K562 (cell line): Measurements from ENCODE around the gene VPREB1. TPM values are rescaled to one million over a fixed set of nuclear protein-coding genes. Genes with fewer than 3 reads are reported as not detected.

Experiments used
- BRD9 ChIP-seq: fragments of 450-650 bp; IDR thresholded peaks from 2 replicates; pipeline ENCODE4 v1.6.1; 2018; ENCODE audit warnings: low read depth; ENCODE audit not compliant: partially characterized antibody
- ERF ChIP-seq: fragments of 450-650 bp; formaldehyde crosslinking; IDR thresholded peaks from 2 replicates; pipeline ENCODE4 v1.4.0; 2020; ENCODE audit warnings: mild to moderate bottlenecking, mixed read lengths
- ETV6 ChIP-seq, 3 experiments: fragments of 150-350 bp in 1 of 3; sonication (generic) in 1 of 3; formaldehyde crosslinking in 1 of 3; IDR thresholded peaks; 2 replicates each; pipeline versions ENCODE4 v1.6.1 to v1.8.0; 2014 to 2022; ENCODE audit warnings: borderline replicate concordance in 2 of 3, low read depth in 2 of 3, antibody characterized with exemption in 1 of 3, low read length in 1 of 3, mild to moderate bottlenecking in 1 of 3, missing genetic modification reagents in 1 of 3
- EZH2 ChIP-seq: IDR thresholded peaks from 2 replicates; pipeline ENCODE4 v1.6.1; 2012; ENCODE audit warnings: low read depth, mild to moderate bottlenecking, inconsistent platforms, low read length, borderline replicate concordance
- HDAC6 ChIP-seq: IDR thresholded peaks from 2 replicates; pipeline ENCODE4 v1.6.1; 2012; ENCODE audit warnings: low read depth, mild to moderate bottlenecking, control low read depth, inconsistent platforms, low read length, moderate library complexity
- HOMEZ ChIP-seq: fragments of 250-450 bp; sonication (Bioruptor Pico); IDR thresholded peaks from 2 replicates; pipeline ENCODE4 v1.4.0; 2020; ENCODE audit warnings: mild to moderate bottlenecking, moderate library complexity
- HOXB6 ChIP-seq: fragments of 250-450 bp; sonication (Bioruptor Pico); IDR thresholded peaks from 2 replicates; pipeline ENCODE4 v1.5.1; 2022; ENCODE audit warnings: mild to moderate bottlenecking, borderline replicate concordance
- KDM2B ChIP-seq: fragments of 250-450 bp; sonication (Bioruptor Pico); IDR thresholded peaks from 2 replicates; pipeline ENCODE4 v1.8.0; 2021; ENCODE audit warnings: mild to moderate bottlenecking, moderate library complexity
- MTA2 ChIP-seq: fragments of 450-650 bp; IDR thresholded peaks from 2 replicates; pipeline ENCODE4 v1.6.1; 2016; ENCODE audit warnings: low read depth
- MYNN ChIP-seq, 2 experiments: sonication (generic); formaldehyde crosslinking in 1 of 2; IDR thresholded peaks; 2 replicates each; pipeline versions ENCODE4 v1.5.0 to v1.6.1; 2016 to 2020; ENCODE audit warnings: antibody characterized with exemption in 1 of 2, missing genetic modification reagents in 1 of 2
- PCBP1 ChIP-seq: fragments of 200-400 bp; formaldehyde crosslinking; IDR thresholded peaks from 2 replicates; pipeline ENCODE4 v1.6.1; 2018; ENCODE audit warnings: mild to moderate bottlenecking, low read depth, low read length; ENCODE audit not compliant: poor library complexity, severe bottlenecking
- POLR2H ChIP-seq: IDR thresholded peaks from 2 replicates; pipeline ENCODE4 v1.6.1; 2016; ENCODE audit warnings: missing genetic modification characterization, low read depth, mild to moderate bottlenecking, control low read depth, missing compliant biosample characterization, moderate library complexity
- PPARD ChIP-seq: fragments of 250-450 bp; sonication (Bioruptor Pico); IDR thresholded peaks from 2 replicates; pipeline ENCODE4 v1.8.0; 2022; ENCODE audit warnings: inconsistent platforms, mild to moderate bottlenecking, moderate library complexity
- SIN3A ChIP-seq, 2 experiments: fragments of 150-350 bp in 1 of 2; IDR thresholded peaks; 2 replicates each; pipeline ENCODE4 v1.6.1; 2011 to 2016; ENCODE audit warnings: borderline replicate concordance in 2 of 2, low read depth in 2 of 2, low read length in 2 of 2, mild to moderate bottlenecking in 2 of 2, moderate library complexity in 2 of 2; ENCODE audit not compliant: control insufficient read depth in 1 of 2
- SIX5 ChIP-seq, 2 experiments: IDR thresholded peaks; 2 replicates each; pipeline ENCODE4 v1.6.1; 2011; ENCODE audit warnings: low read length in 2 of 2, borderline replicate concordance in 1 of 2, low read depth in 1 of 2, mild to moderate bottlenecking in 1 of 2, moderate library complexity in 1 of 2; ENCODE audit not compliant: insufficient read depth in 1 of 2
- SRF ChIP-seq, 2 experiments: fragments of 250-450, 450-650 bp in 1 of 2; sonication (Bioruptor Pico) in 1 of 2; sonication (generic) in 1 of 2; formaldehyde crosslinking; IDR thresholded peaks; 2 replicates each; pipeline versions ENCODE4 v1.5.0 to v1.5.1; 2020 to 2022; ENCODE audit warnings: mild to moderate bottlenecking in 1 of 2, missing genetic modification reagents in 1 of 2
- SUPT5H ChIP-seq: fragments of 450-650 bp; IDR thresholded peaks from 2 replicates; pipeline ENCODE4 v1.6.1; 2016
- ZNF143 ChIP-seq: sonication (generic); formaldehyde crosslinking; IDR thresholded peaks from 2 replicates; pipeline ENCODE4 v1.9.0; 2022; ENCODE audit warnings: mild to moderate bottlenecking, missing genetic modification reagents
- ZNF316 ChIP-seq: fragments of 450-650 bp; IDR thresholded peaks from 2 replicates; pipeline ENCODE4 v1.6.1; 2016
- ZNF444 ChIP-seq: fragments of 250-450 bp; sonication (Bioruptor Pico); IDR thresholded peaks from 2 replicates; pipeline ENCODE4 v1.4.0; 2020; ENCODE audit warnings: mild to moderate bottlenecking, moderate library complexity
- ZNF551 ChIP-seq: fragments of 250-450 bp; sonication (Bioruptor Pico); IDR thresholded peaks from 2 replicates; pipeline ENCODE4 v1.5.0; 2021; ENCODE audit warnings: mild to moderate bottlenecking, moderate library complexity
- ZNF785 ChIP-seq: fragments of 250-450 bp; sonication (Bioruptor Pico); IDR thresholded peaks from 2 replicates; pipeline ENCODE4 v1.4.0; 2020; ENCODE audit warnings: mild to moderate bottlenecking
- polyA plus RNA-seq, 8 experiments: library from polyadenylated mRNA; depleted of rRNA in 4 of 8; stranded (reverse) in 5 of 8; unstranded in 3 of 8; fragments of >200 nt; fragmentation: Nextera tagmentation in 2 of 8; fragmentation: Illumina TruSeq in 1 of 8; extraction: Ambion mirVana in 2 of 8; extraction: Trizol in 1 of 8; gene quantifications; 2 replicates each; pipeline versions ENCODE4 v1.2.1 to v1.2.3, GENCODE V29; 2011 to 2014; ENCODE audit warnings: inconsistent platforms in 1 of 8, missing spikeins in 1 of 8
- total RNA-seq, 7 experiments: library from RNA; depleted of rRNA in 6 of 7; stranded (reverse); fragments of >200 nt in 6 of 7; fragmentation: Illumina TruSeq in 2 of 7; extraction: Trizol in 2 of 7; gene quantifications; 2 replicates each; pipeline versions ENCODE4 v1.2.1 to v1.2.3, GENCODE V29; 2011 to 2021; ENCODE audit warnings: low replicate concordance in 1 of 7
- TF ChIP-seq, protein P1 (sequence below), 2 experiments: fragments of 450-650 bp; IDR thresholded peaks; 2 replicates each; pipeline ENCODE4 v1.6.1; 2016

The VPREB1 gene
- total and polyA plus RNA-seq, 9 of the 15 experiments (the other 6 are each of a cell fraction or from before 2014, with no cell fraction given): not detected

DNA sequence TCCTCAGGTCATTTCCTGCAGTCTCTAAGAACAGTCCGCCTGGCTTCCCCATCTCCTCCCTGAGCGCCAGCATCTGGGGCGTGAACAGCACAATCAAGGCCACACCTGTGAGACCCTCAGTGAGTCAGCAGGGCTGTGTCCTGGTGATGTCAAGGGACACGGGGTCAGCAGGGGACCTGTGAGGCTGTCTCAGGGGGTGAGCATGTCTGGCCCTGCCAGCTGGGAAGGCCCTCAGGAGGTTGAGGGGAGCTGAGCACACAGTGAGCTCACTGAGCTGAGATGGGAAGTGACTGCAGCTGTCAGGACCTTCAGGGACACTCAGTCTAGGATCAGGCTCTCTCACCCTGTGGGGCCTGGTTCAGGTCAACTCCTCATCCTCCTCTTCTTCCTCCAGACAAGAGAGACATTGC, 46.6 kb upstream of the VPREB1 start (continued):
- TF ChIP-seq ETV6 (IDR thresholded peaks at IDR 0.05; ENCODE audit: borderline replicate concordance in 1 of 2, low read depth in 2 of 2, low read length in 1 of 2): no peak
- no peak for TF ChIP-seq ETV6 (CRISPR knock-in tag; IDR thresholded peaks at IDR 0.05; ENCODE audit: borderline replicate concordance)
- no peak for TF ChIP-seq BRD9
- TF ChIP-seq KDM2B: no peak
- no peak for TF ChIP-seq HDAC6
- TF ChIP-seq ZNF143 (CRISPR knock-in tag): no peak
- no peak for TF ChIP-seq ZNF785 (CRISPR knock-in tag)
- no peak for TF ChIP-seq PCBP1
- peak in 1 of 2 experiments; percentile 52; a peak in 1 of 4 replicates for TF ChIP-seq SRF (CRISPR knock-in tag; IDR thresholded peaks at IDR 0.05)
- TF ChIP-seq SIX5 (IDR thresholded peaks at IDR 0.05; ENCODE audit: borderline replicate concordance in 1 of 2, insufficient read depth in 1 of 2, low read depth in 1 of 2, low read length in 2 of 2): no peak
- no peak for TF ChIP-seq ZNF444 (CRISPR knock-in tag)
- 0 out of 2 replicates have a peak, but pooled peaks have one; percentile 2 for TF ChIP-seq PPARD (CRISPR knock-in tag)
- no peak for TF ChIP-seq MTA2
- TF ChIP-seq SIN3A (IDR thresholded peaks at IDR 0.05; ENCODE audit: borderline replicate concordance in 2 of 2, control insufficient read depth in 1 of 2, low read depth in 2 of 2, low read length in 2 of 2): no peak
- TF ChIP-seq HOXB6 (CRISPR knock-in tag): no peak
- TF ChIP-seq, protein P1, sequence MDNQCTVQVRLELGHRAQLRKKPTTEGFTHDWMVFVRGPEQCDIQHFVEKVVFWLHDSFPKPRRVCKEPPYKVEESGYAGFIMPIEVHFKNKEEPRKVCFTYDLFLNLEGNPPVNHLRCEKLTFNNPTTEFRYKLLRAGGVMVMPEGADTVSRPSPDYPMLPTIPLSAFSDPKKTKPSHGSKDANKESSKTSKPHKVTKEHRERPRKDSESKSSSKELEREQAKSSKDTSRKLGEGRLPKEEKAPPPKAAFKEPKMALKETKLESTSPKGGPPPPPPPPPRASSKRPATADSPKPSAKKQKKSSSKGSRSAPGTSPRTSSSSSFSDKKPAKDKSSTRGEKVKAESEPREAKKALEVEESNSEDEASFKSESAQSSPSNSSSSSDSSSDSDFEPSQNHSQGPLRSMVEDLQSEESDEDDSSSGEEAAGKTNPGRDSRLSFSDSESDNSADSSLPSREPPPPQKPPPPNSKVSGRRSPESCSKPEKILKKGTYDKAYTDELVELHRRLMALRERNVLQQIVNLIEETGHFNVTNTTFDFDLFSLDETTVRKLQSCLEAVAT (IDR thresholded peaks at IDR 0.05): no peak
- TF ChIP-seq POLR2H (tag): no peak
- no peak for TF ChIP-seq SUPT5H
- TF ChIP-seq EZH2: 0 out of 2 replicates have a peak, but pooled peaks have one; percentile 63
- no peak for TF ChIP-seq ZNF551 (CRISPR knock-in tag)
- no peak for TF ChIP-seq ERF (CRISPR knock-in tag)
- TF ChIP-seq HOMEZ (CRISPR knock-in tag): peak; percentile 67; the same call in 1 of the 2 replicates
- TF ChIP-seq MYNN (IDR thresholded peaks at IDR 0.05): no peak
- 0 out of 2 replicates have a peak, but pooled peaks have one; percentile 22 for TF ChIP-seq MYNN (CRISPR knock-in tag; IDR thresholded peaks at IDR 0.05)
- TF ChIP-seq ZNF316: no peak
